Trophoblast cell (in vitro differentiated cells and primary cell): ENCODE measurements around the gene TBL1XR1.

ENCODE experiments used
- DNase-seq, 2 donors: peaks; one replicate each; pipeline ENCODE4 v3.0.0-alpha.2; 2016
- H2AFZ ChIP-seq: 2 replicates; pipeline ENCODE4 v1.6.1; 2013; ENCODE audit warnings: low read length, moderate library complexity, mild to moderate bottlenecking; ENCODE audit not compliant: insufficient read depth, poor library complexity
- H2AK5ac ChIP-seq: 2 replicates; pipeline ENCODE4 v1.6.1; 2013; ENCODE audit warnings: mild to moderate bottlenecking, low read length
- H2BK120ac ChIP-seq: 2 replicates; pipeline ENCODE4 v1.6.1; 2013; ENCODE audit warnings: low read length, mild to moderate bottlenecking, moderate library complexity; ENCODE audit not compliant: insufficient read depth, poor library complexity
- H2BK12ac ChIP-seq: 2 replicates; pipeline ENCODE4 v1.6.1; 2013; ENCODE audit warnings: mild to moderate bottlenecking, low read length, moderate library complexity
- H2BK5ac ChIP-seq: 2 replicates; pipeline ENCODE4 v1.6.1; 2013; ENCODE audit warnings: low read length, low read depth, moderate library complexity, mild to moderate bottlenecking; ENCODE audit not compliant: poor library complexity
- H3K14ac ChIP-seq: 2 replicates; pipeline ENCODE4 v1.6.1; 2013; ENCODE audit warnings: mild to moderate bottlenecking, low read length
- H3K18ac ChIP-seq: 2 replicates; pipeline ENCODE4 v1.6.1; 2013; ENCODE audit warnings: mild to moderate bottlenecking, low read length
- H3K23ac ChIP-seq: 2 replicates; pipeline ENCODE4 v1.6.1; 2013; ENCODE audit warnings: low read length
- H3K27ac ChIP-seq: 2 replicates; pipeline ENCODE4 v1.5.1; 2013; ENCODE audit warnings: low read depth, mild to moderate bottlenecking, inconsistent platforms, low read length, moderate library complexity
- H3K27me3 ChIP-seq: 2 replicates; pipeline ENCODE4 v1.6.1; 2013; ENCODE audit warnings: inconsistent platforms, mild to moderate bottlenecking, low read length, moderate library complexity; ENCODE audit not compliant: insufficient read depth
- H3K36me3 ChIP-seq, 2 experiments: 1 replicate in 1 of 2; 2 replicates in 1 of 2; pipeline ENCODE4 v1.6.1; 2013; ENCODE audit warnings: low read length in 2 of 2, mild to moderate bottlenecking in 2 of 2, moderate library complexity in 1 of 2; ENCODE audit not compliant: insufficient read depth in 2 of 2, control insufficient read depth in 1 of 2
- H3K4ac ChIP-seq: 2 replicates; pipeline ENCODE4 v1.6.1; 2013; ENCODE audit warnings: low read depth, mild to moderate bottlenecking, low read length, moderate library complexity
- H3K4me1 ChIP-seq, 2 experiments: 1 replicate in 1 of 2; 2 replicates in 1 of 2; pipeline ENCODE4 v1.6.1; 2013; ENCODE audit warnings: low read length in 2 of 2, mild to moderate bottlenecking in 2 of 2, moderate library complexity in 1 of 2; ENCODE audit not compliant: insufficient read depth in 2 of 2, control insufficient read depth in 1 of 2
- H3K4me2 ChIP-seq: 2 replicates; pipeline ENCODE4 v1.6.1; 2013; ENCODE audit warnings: inconsistent platforms, mild to moderate bottlenecking, low read length, moderate library complexity
- H3K4me3 ChIP-seq: 2 replicates; pipeline ENCODE4 v1.5.1; 2013; ENCODE audit warnings: mild to moderate bottlenecking, low read depth, low read length, inconsistent platforms
- H3K79me1 ChIP-seq: one replicate; pipeline ENCODE4 v1.6.1; 2013; ENCODE audit warnings: low read length
- H3K79me2 ChIP-seq: 2 replicates; pipeline ENCODE4 v1.6.1; 2013; ENCODE audit warnings: low read length, mild to moderate bottlenecking; ENCODE audit not compliant: control insufficient read depth, insufficient read depth, poor library complexity
- H3K9ac ChIP-seq: 2 replicates; pipeline ENCODE4 v1.6.1; 2013; ENCODE audit warnings: mild to moderate bottlenecking, low read length
- H3K9me3 ChIP-seq: 2 replicates; pipeline ENCODE4 v1.6.1; 2013; ENCODE audit warnings: low read depth, mild to moderate bottlenecking, control low read depth, inconsistent platforms, low read length; ENCODE audit not compliant: insufficient read depth
- H4K12ac ChIP-seq: 2 replicates; pipeline ENCODE4 v1.6.1; 2013; ENCODE audit warnings: low read depth, mild to moderate bottlenecking, low read length, moderate library complexity
- H4K8ac ChIP-seq: 2 replicates; pipeline ENCODE4 v1.6.1; 2013; ENCODE audit warnings: low read depth, mild to moderate bottlenecking, low read length, moderate library complexity
- H4K91ac ChIP-seq: one replicate; pipeline ENCODE4 v1.6.1; 2013; ENCODE audit warnings: low read depth, mild to moderate bottlenecking, low read length, moderate library complexity
- WGBS: extraction: QIAGEN DNeasy Blood & Tissue Kit; methylation state at CpG from one replicate; pipeline ENCODE4 v1.1.7; 2013; ENCODE audit warnings: missing lambda C conversion rate; ENCODE audit not compliant: insufficient read length, insufficient coverage; ENCODE audit errors: extremely low coverage; 5-methylcytosine and 5-hydroxymethylcytosine counted together

TBL1XR1 gene

GRCh38 chr3:177137774-177138705 lies 59.2 kb downstream of the TBL1XR1 start:
- Histone ChIP-seq H3K23ac (no peak overlapping the region), H3K4me1 (peaks cover 0 to 3% of the 10 kb centered on the region in 2 experiments), H2BK120ac (no peak overlapping the region), H3K14ac (no peak overlapping the region), H2BK5ac (no peak overlapping the region), H3K9me3 (no peaks in the 10 kb centered on the region), H3K36me3 (no peaks in the 10 kb centered on the region), H4K8ac (no peak overlapping the region), H2AFZ (no peak overlapping the region), H2BK12ac (no peak overlapping the region), H3K4me2 (no peak overlapping the region), H3K27ac (no peak overlapping the region), H3K4ac (peak overlapping the region; percentile 87), H3K79me2 (peaks cover 20% of the 10 kb centered on the region), H4K91ac (no peak overlapping the region), H3K4me3 (no peak overlapping the region), H4K12ac (no peak overlapping the region), H2AK5ac (no peak overlapping the region), H3K9ac (no peak overlapping the region), H3K18ac (no peak overlapping the region), H3K27me3 (no peaks in the 10 kb centered on the region), H3K79me1 (peaks cover 2% of the 10 kb centered on the region)
- DNase-seq, result peak in 1 of 2 donors; percentile 17
- no CpG with 5 or more reads among the region's 7 CpGs for WGBS

- Histone ChIP-seq H3K27ac (no peak overlapping the region), H3K9ac (no peak overlapping the region), H3K4ac (no peak overlapping the region), H3K9me3 (no peaks in the 10 kb centered on the region), H2BK5ac (no peak overlapping the region), H3K36me3 (no peaks in the 10 kb centered on the region), H3K4me1 (peaks cover 0 to 3% of the 10 kb centered on the region in 2 experiments), H3K79me1 (peaks cover 2% of the 10 kb centered on the region), H4K91ac (no peak overlapping the region), H2BK12ac (no peak overlapping the region), H4K12ac (no peak overlapping the region), H3K4me3 (no peak overlapping the region), H3K79me2 (peaks cover 15% of the 10 kb centered on the region), H3K4me2 (no peak overlapping the region), H2BK120ac (no peak overlapping the region), H2AFZ (no peak overlapping the region), H2AK5ac (no peak overlapping the region), H3K18ac (no peak overlapping the region), H3K14ac (no peak overlapping the region), H4K8ac (no peak overlapping the region), H3K23ac (no peak overlapping the region), H3K27me3 (no peaks in the 10 kb centered on the region)
- no CpG with 5 or more reads among the region's 6 CpGs for WGBS
- peak; percentile 38 to 93 for DNase-seq
These were observed 60.5 kb downstream of the TBL1XR1 start for GRCh38 chr3:177136741-177137140.

DNA sequence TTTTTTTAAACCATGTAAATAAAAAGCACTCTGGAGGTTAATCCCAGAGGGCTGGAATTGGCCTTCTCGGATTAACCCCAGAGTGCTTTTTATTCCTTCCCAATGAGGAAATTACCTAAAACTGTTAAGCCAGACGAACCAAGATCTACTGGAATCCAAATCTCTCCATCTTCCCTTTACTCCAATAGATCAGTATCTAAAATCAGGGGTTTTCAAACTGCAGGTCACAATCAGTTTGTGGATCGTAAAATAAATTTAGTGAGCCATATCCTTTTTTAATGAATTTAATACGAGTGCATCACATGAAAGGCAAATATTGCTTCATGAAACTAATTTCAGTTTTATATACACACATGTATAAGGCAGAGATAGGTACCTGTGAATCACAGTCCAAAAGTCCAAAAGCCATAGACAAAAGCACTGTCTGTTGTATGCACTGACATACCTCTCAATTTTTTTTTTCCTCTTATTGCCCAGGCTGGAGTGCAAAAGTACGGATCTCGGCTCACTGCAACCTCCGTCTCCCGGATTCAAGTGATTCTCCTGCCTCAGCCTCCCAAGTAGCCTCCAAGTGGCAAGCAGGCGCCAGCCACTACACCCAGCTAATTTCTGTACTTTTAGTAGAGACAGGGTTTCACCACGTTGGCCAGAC lies 61.3 kb downstream of the TBL1XR1 start:
- WGBS, result no CpG with 5 or more reads among the region's 10 CpGs
- Histone ChIP-seq H3K14ac (no peak overlapping the region), H2AFZ (no peak overlapping the region)

GRCh38 chr3:177134816-177135210 lies 62.5 kb downstream of the TBL1XR1 start:
- no peaks in the 10 kb centered on the region for H3K9me3 ChIP-seq
- H3K9ac ChIP-seq, result no peak overlapping the region
- no CpG with 5 or more reads among the region's 8 CpGs for WGBS
- no peak overlapping the region for H2BK5ac ChIP-seq
- H3K36me3 ChIP-seq, result peaks cover 0 to under 1% of the 10 kb centered on the region in 2 experiments
- H3K4ac ChIP-seq, result peak overlapping the region; percentile 33
- peaks cover 11% of the 10 kb centered on the region for H3K79me2 ChIP-seq
- H2BK120ac ChIP-seq, result no peak overlapping the region
- no peak overlapping the region for H3K14ac ChIP-seq
- H2AK5ac ChIP-seq, result no peak overlapping the region
- no peak for DNase-seq
- H4K12ac ChIP-seq, result no peak overlapping the region
- H3K79me1 ChIP-seq, result peaks cover 2% of the 10 kb centered on the region
- H2BK12ac ChIP-seq, result no peak overlapping the region
- no peaks in the 10 kb centered on the region for H3K27me3 ChIP-seq
- no peak overlapping the region for H2AFZ ChIP-seq
- H3K4me3 ChIP-seq, result no peak overlapping the region
- H3K23ac ChIP-seq, result no peak overlapping the region
- H3K4me2 ChIP-seq, result no peak overlapping the region
- H4K8ac ChIP-seq, result no peak overlapping the region
- no peak overlapping the region for H3K18ac ChIP-seq
- H3K27ac ChIP-seq, result no peak overlapping the region
- H4K91ac ChIP-seq, result no peak overlapping the region
- peaks cover 0 to 3% of the 10 kb centered on the region in 2 experiments for H3K4me1 ChIP-seq

More for the DNA sequence above, 61.3 kb downstream of the TBL1XR1 start:
- peak overlapping the region; percentile 35 for H3K4ac ChIP-seq
- no peak overlapping the region for H3K9ac ChIP-seq
- H2AK5ac ChIP-seq, result no peak overlapping the region
- no peak overlapping the region for H3K4me2 ChIP-seq
- H2BK12ac ChIP-seq, result no peak overlapping the region
- no peak overlapping the region for H3K23ac ChIP-seq
- no peak overlapping the region for H4K8ac ChIP-seq
- peaks cover 0 to 3% of the 10 kb centered on the region in 2 experiments for H3K4me1 ChIP-seq
- H3K9me3 ChIP-seq, result no peaks in the 10 kb centered on the region
- no peak overlapping the region for H2BK5ac ChIP-seq
- H4K12ac ChIP-seq, result no peak overlapping the region
- H2BK120ac ChIP-seq, result no peak overlapping the region
- no peak overlapping the region for H3K4me3 ChIP-seq
- peaks cover 15% of the 10 kb centered on the region for H3K79me2 ChIP-seq
- H3K27me3 ChIP-seq, result no peaks in the 10 kb centered on the region
- no peak overlapping the region for H3K27ac ChIP-seq
- H3K36me3 ChIP-seq, result no peaks in the 10 kb centered on the region
- H4K91ac ChIP-seq, result no peak overlapping the region
- peak in 1 of 2 donors; percentile 27 for DNase-seq
- H3K79me1 ChIP-seq, result peaks cover 2% of the 10 kb centered on the region
- no peak overlapping the region for H3K18ac ChIP-seq
